Limb (tissue), 2 donors: ENCODE measurements around the gene DAB2IP.

ENCODE experiments used
- DNase-seq, 2 donors: peaks; one replicate each; pipeline ENCODE4 v3.0.0-alpha.2; 2016; ENCODE audit errors: extremely low spot score in 2 of 2

Gene DAB2IP

GRCh38 chr9:121758693-121759092 lies 107.3 kb downstream of the DAB2IP start:
- DNase-seq, result no peak

DNA sequence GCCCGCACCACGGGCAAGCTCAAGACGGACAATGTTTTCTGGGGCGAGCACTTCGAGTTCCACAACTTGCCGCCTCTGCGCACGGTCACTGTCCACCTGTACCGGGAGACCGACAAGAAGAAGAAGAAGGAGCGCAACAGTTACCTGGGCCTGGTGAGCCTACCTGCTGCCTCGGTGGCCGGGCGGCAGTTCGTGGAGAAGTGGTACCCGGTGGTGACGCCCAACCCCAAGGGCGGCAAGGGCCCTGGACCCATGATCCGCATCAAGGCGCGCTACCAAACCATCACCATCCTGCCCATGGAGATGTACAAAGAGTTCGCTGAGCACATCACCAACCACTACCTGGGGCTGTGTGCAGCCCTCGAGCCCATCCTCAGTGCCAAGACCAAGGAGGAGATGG lies 108.6 kb downstream of the DAB2IP start:
- no peak for DNase-seq

- DNase-seq, result no peak
Measured at GRCh38 chr9:121760571-121760970, 109.1 kb downstream of the DAB2IP start.

- no peak for DNase-seq
Measured at GRCh38 chr9:121763131-121763530, 111.7 kb downstream of the DAB2IP start.

GRCh38 chr9:121763561-121764370 lies 112.3 kb downstream of the DAB2IP start:
- no peak for DNase-seq

GRCh38 chr9:121764371-121764730 lies 112.9 kb downstream of the DAB2IP start:
- no peak for DNase-seq

DNA sequence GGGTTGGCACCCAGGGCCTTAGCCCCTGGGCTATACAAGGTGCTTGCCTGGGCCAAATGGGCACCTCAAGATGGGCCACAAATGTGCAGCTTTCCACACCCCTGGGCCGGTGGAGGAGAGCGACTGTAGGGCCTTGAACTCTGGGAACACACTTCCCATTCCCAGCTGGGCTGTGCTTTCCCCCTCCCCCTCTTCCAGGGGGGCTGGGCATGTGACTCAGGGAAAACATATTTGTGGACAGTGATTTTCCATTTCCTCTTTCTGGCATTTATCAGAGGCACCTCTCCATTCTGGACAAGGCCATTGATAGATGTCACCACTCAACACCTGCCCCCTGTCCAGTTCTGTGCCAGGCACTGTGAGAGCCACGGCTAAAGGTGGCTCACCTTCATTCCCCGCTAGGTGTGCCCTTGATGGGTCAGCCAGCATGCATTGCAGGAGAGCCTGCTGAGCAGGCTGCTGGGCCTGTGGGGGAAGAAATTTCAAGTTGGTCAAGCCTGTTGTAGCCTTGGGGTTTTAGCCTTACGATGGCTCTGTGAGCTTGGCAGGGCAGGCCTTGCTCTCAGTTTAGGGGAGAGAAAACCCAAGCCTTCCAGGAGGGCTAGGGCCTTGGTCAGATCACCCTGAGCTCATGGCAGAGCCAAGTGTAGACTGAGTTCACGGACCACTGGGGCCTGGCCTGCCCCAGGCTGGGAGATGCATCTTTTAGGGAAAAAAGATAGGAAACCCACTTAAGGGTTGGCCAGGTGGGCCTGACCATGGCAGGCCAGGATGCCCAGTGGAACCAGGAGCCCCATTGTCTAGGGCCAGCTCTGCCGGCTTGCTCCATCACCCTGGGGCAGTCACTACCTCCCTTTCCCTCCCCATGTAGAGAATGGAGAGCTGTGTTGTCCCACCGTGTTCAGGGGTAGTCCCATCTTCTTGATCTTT lies 113.9 kb downstream of the DAB2IP start:
- no peak for DNase-seq

GRCh38 chr9:121766081-121766683 lies 114.7 kb downstream of the DAB2IP start:
- DNase-seq, result no peak

GRCh38 chr9:121767171-121767769 lies 115.8 kb downstream of the DAB2IP start:
- DNase-seq, result no peak

DNA sequence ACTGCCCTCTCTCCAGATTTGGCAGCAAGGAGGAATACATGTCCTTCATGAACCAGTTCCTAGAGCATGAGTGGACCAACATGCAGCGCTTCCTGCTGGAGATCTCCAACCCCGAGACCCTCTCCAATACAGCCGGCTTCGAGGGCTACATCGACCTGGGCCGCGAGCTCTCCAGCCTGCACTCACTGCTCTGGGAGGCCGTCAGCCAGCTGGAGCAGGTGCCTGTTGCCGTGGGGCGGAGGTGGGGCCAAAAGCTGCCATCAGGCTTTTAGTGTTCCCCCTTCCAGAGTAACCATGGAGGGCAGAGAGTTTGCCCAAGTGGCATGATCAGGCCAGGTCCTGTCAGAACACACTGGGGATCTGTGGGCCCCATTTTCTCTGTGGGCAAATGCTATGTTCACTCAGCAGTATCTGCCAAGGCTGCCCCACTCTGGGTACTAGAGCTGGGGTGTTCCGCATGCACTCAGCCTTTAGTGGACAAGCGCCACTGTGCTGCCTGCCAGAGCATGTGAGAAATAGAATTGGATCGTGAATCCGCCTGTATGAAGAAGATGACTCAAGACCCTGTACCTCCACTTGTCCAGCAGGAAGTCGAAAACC lies 117.1 kb downstream of the DAB2IP start:
- DNase-seq, result no peak

- no peak for DNase-seq
Measured at GRCh38 chr9:121769939-121770338, 118.5 kb downstream of the DAB2IP start.

GRCh38 chr9:121770415-121771273 lies 119.2 kb downstream of the DAB2IP start:
- no peak for DNase-seq

DNA sequence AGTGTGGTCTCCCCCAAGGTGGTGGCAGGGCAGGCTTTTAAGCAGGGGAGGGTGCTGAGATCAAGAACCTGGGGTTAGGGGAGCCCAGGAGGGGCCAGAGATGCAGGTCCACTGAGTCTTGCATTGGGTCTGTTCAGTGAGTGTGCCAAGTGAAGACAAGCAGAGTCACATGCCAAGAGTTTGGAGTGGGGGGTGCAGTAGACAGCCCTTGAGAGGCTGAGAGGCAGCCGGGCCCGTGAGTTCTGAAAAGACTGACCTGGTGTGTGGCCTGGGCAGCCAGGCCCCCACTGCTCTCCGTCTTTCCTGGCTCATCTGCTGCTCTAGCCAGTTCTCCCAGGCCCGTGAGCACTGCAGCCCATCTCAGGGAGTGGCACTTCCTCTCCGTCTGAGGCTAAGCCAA lies 120.0 kb downstream of the DAB2IP start:
- DNase-seq, result no peak

- DNase-seq, result no peak
Measured at GRCh38 chr9:121771851-121772599, 120.6 kb downstream of the DAB2IP start.

DNA sequence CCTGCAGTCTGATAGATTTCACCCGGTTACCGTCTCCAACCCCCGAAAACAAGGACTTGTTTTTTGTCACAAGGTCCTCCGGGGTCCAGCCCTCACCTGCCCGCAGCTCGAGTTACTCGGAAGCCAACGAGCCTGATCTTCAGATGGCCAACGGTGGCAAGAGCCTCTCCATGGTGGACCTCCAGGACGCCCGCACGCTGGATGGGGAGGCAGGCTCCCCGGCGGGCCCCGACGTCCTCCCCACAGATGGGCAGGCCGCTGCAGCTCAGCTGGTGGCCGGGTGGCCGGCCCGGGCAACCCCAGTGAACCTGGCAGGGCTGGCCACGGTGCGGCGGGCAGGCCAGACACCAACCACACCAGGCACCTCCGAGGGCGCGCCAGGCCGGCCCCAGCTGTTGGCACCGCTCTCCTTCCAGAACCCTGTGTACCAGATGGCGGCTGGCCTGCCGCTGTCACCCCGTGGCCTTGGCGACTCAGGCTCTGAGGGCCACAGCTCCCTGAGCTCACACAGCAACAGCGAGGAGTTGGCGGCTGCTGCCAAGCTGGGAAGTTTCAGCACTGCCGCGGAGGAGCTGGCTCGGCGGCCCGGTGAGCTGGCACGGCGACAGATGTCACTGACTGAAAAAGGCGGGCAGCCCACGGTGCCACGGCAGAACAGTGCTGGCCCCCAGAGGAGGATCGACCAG lies 121.3 kb downstream of the DAB2IP start:
- no peak for DNase-seq

DNA sequence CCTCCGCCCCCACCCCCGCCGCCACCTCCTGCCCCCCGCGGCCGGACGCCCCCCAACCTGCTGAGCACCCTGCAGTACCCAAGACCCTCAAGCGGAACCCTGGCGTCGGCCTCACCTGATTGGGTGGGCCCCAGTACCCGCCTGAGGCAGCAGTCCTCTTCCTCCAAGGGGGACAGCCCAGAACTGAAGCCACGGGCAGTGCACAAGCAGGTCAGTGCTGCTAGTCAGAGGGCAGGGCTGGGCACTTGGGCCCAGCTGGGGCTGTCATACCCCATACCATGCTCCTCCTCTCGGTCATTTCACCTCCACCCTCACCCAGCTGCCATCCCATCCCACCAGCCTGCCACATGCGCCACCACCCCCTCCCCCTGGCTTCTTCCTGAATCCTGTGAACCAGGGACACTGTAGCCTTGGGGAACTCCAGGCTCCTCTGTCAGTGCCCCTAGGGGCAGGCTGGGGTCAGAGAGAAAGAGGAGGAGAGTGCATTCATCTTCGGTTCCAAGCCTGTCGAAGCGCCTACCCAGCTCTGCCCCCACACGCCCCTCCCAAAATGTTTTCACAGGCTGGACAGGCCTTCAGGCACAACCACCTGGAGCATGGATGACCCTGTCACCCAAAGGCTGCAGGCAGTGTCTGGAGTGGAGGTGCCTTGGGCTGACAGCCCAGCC lies 122.0 kb downstream of the DAB2IP start:
- DNase-seq, result no peak

- DNase-seq, result no peak
Measured at GRCh38 chr9:121773954-121774714, 122.7 kb downstream of the DAB2IP start.
